DOHH2 (cell line): ENCODE data around the gene SSB.

ENCODE experiments used
- CTCF ChIP-seq: fragments of 200-600 bp; sonication (generic); IDR thresholded peaks from one replicate; pipeline ENCODE4 v1.5.1; 2014; ENCODE audit warnings: antibody characterized with exemption, mild to moderate bottlenecking, low read depth, low read length; ENCODE audit not compliant: poor library complexity, severe bottlenecking
- EZH2phosphoT487 ChIP-seq: fragments of 200-600 bp; sonication (generic); IDR thresholded peaks from 2 replicates; pipeline ENCODE4 v1.6.1; 2017; ENCODE audit warnings: borderline replicate concordance, mild to moderate bottlenecking, antibody characterized with exemption, low read length, moderate library complexity, mixed read lengths

GRCh38 chr2:169822785-169823392 lies 24.2 kb downstream of the SSB start:
- TF ChIP-seq CTCF (no peak), EZH2phosphoT487 (no peak)
